ENCODE results near the gene AMZ1. TPM values are rescaled to one million over a fixed set of nuclear protein-coding genes. Genes with fewer than 3 reads are reported as not detected.
A peak's percentile ranks its signal among the peaks of the same experiment; 100 is the strongest.

AMZ1 gene
- total RNA-seq, 2 donors from 2014 or later, result 0.66 to 1.6 TPM

GRCh38 chr7:2661096-2661449, 26.9 kb upstream of the AMZ1 start:
- H3K4me3 ChIP-seq (ENCODE audit: low read length), result no peak overlapping the region
- no peak overlapping the region for H3K4me3 Mint-ChIP-seq
- no peak overlapping the region for H3K9ac ChIP-seq (ENCODE audit: extremely low read depth, low read length, poor library complexity, severe bottlenecking)
- no peak for DNase-seq
- peaks cover 15% of the 10 kb centered on the region for H3K36me3 Mint-ChIP-seq (ENCODE audit: low read depth)
- TF ChIP-seq CTCF (conservative IDR thresholded peaks at IDR 0.05), result peak; percentile 50
- no peaks in the 10 kb centered on the region for H3K9me3 Mint-ChIP-seq
- no peaks in the 10 kb centered on the region for H3K27me3 Mint-ChIP-seq (ENCODE audit: insufficient read depth)
- no peaks in the 10 kb centered on the region for H3K4me1 Mint-ChIP-seq
- no peaks in the 10 kb centered on the region for H3K27me3 ChIP-seq (ENCODE audit: control insufficient read depth, insufficient read depth, low read length, poor library complexity, severe bottlenecking)
- H3K27ac Mint-ChIP-seq, result no peak overlapping the region
- 92 to 97% methylated on average over 5 to 10 of the region's 10 CpGs for WGBS, 2 experiments (ENCODE audit: insufficient coverage in 1 of 2, insufficient read length in 1 of 2)
- H3K4me1 ChIP-seq (ENCODE audit: control insufficient read depth, insufficient read depth, low read length), result no peaks in the 10 kb centered on the region
- peaks cover 9% of the 10 kb centered on the region for H3K36me3 ChIP-seq (ENCODE audit: control insufficient read depth, insufficient read depth, low read length)
- H3K9me3 ChIP-seq (ENCODE audit: control insufficient read depth, low read length), result no peaks in the 10 kb centered on the region
- no peak overlapping the region for H3K27ac ChIP-seq (ENCODE audit: low read depth, low read length)

- Histone ChIP-seq H3K4me3 (ENCODE audit: low read length) (no peak overlapping the region), H3K27me3 (ENCODE audit: control insufficient read depth, insufficient read depth, low read length, poor library complexity, severe bottlenecking) (no peaks in the 10 kb centered on the region), H3K9ac (ENCODE audit: extremely low read depth, low read length, poor library complexity, severe bottlenecking) (no peak overlapping the region), H3K9me3 (ENCODE audit: control insufficient read depth, low read length) (no peaks in the 10 kb centered on the region), H3K4me1 (ENCODE audit: control insufficient read depth, insufficient read depth, low read length) (no peaks in the 10 kb centered on the region), H3K36me3 (ENCODE audit: control insufficient read depth, insufficient read depth, low read length) (peaks cover 2% of the 10 kb centered on the region), H3K27ac (ENCODE audit: low read depth, low read length) (no peak overlapping the region)
- H3K27ac Mint-ChIP-seq, result no peak overlapping the region
- H3K27me3 Mint-ChIP-seq (ENCODE audit: insufficient read depth), result peaks cover 2% of the 10 kb centered on the region
- no peaks in the 10 kb centered on the region for H3K4me1 Mint-ChIP-seq
- peak; percentile 71 for DNase-seq
- WGBS, 2 experiments (ENCODE audit: insufficient coverage in 1 of 2, insufficient read length in 1 of 2), result 94 to 97% methylated on average over 27 to 43 of the region's 43 CpGs
- peak; percentile 56 for TF ChIP-seq CTCF (conservative IDR thresholded peaks at IDR 0.05)
- no peaks in the 10 kb centered on the region for H3K9me3 Mint-ChIP-seq
- peaks cover 15% of the 10 kb centered on the region for H3K36me3 Mint-ChIP-seq (ENCODE audit: low read depth)
- H3K4me3 Mint-ChIP-seq, result no peak overlapping the region
Measured at GRCh38 chr7:2661602-2662272, 26.3 kb upstream of the AMZ1 start.

- no peak for DNase-seq
- H3K27me3 Mint-ChIP-seq (ENCODE audit: insufficient read depth), result peaks cover 6% of the 10 kb centered on the region
- no peak overlapping the region for H3K9ac ChIP-seq (ENCODE audit: extremely low read depth, low read length, poor library complexity, severe bottlenecking)
- no peaks in the 10 kb centered on the region for H3K36me3 ChIP-seq (ENCODE audit: control insufficient read depth, insufficient read depth, low read length)
- no peak overlapping the region for H3K27ac Mint-ChIP-seq
- WGBS, 2 experiments (ENCODE audit: insufficient coverage in 1 of 2, insufficient read length in 1 of 2), result 94 to 97% methylated on average over 29 to 33 of the region's 33 CpGs
- H3K27me3 ChIP-seq (ENCODE audit: control insufficient read depth, insufficient read depth, low read length, poor library complexity, severe bottlenecking), result no peaks in the 10 kb centered on the region
- no peak for TF ChIP-seq CTCF (conservative IDR thresholded peaks at IDR 0.05)
- no peaks in the 10 kb centered on the region for H3K4me1 ChIP-seq (ENCODE audit: control insufficient read depth, insufficient read depth, low read length)
- H3K36me3 Mint-ChIP-seq (ENCODE audit: low read depth), result peaks cover 9% of the 10 kb centered on the region
- H3K9me3 ChIP-seq (ENCODE audit: control insufficient read depth, low read length), result no peaks in the 10 kb centered on the region
- H3K27ac ChIP-seq (ENCODE audit: low read depth, low read length), result peak overlapping the region; percentile 70
- no peak overlapping the region for H3K4me3 Mint-ChIP-seq
- H3K9me3 Mint-ChIP-seq, result no peaks in the 10 kb centered on the region
- no peak overlapping the region for H3K4me3 ChIP-seq (ENCODE audit: low read length)
- no peaks in the 10 kb centered on the region for H3K4me1 Mint-ChIP-seq
Measured at GRCh38 chr7:2662273-2663120, 25.5 kb upstream of the AMZ1 start.

All from endodermal cell (in vitro differentiated cells).